IMR-90 (cell line): ENCODE data around the gene DEGS2. TPM values are rescaled to one million over a fixed set of nuclear protein-coding genes. Genes with fewer than 3 reads are reported as not detected.

Source experiments
- ATAC-seq: fragments of 200-7000 bp; cut with Tn5 transposase; 2 replicates; pipeline ENCODE4 v1.9.1; 2020; ENCODE audit warnings: low read depth, mild to moderate bottlenecking, moderate library complexity
- BruUV-seq: library from RNA; stranded (reverse); fragments of 400-500 nt; replicated peaks from 2 replicates; lab custom pipeline; 2021; lab: Mats Ljungman, UMichigan
- CTCF ChIA-PET: fragments of 300-600 bp; formaldehyde crosslinking; extraction: SDS; loops from one replicate; lab custom pipeline; 2021; ENCODE audit warnings: antibody characterized with exemption; lab: Yijun Ruan, JAX
- POLR2A ChIA-PET: fragments of 300-600 bp; sonication (Branson Sonifier 250); formaldehyde crosslinking; loops from one replicate; lab custom pipeline; 2022; ENCODE audit warnings: antibody characterized with exemption; ENCODE audit not compliant: unreplicated experiment; lab: Charles Lee
- DNase-seq: peaks from one replicate; pipeline ENCODE4 v3.0.0; 2013
- H2AFZ ChIP-seq: replicated peaks from 2 replicates; pipeline ENCODE3; 2013; ENCODE audit warnings: low read length, mild to moderate bottlenecking; ENCODE audit not compliant: poor library complexity
- H2AK5ac ChIP-seq: 2 replicates; pipeline ENCODE4 v1.6.1; 2013; ENCODE audit warnings: low read depth, low read length, inconsistent platforms
- H2AK9ac ChIP-seq: replicated peaks from 2 replicates; pipeline ENCODE3; 2013; ENCODE audit warnings: mild to moderate bottlenecking, low read depth, low read length, moderate library complexity; ENCODE audit not compliant: poor library complexity
- H2BK120ac ChIP-seq: 2 replicates; pipeline ENCODE4 v1.6.1; 2013; ENCODE audit warnings: low read depth, low read length, inconsistent platforms
- H2BK15ac ChIP-seq: 3 replicates; pipeline ENCODE4 v1.6.1; 2013; ENCODE audit warnings: low read depth, low read length, inconsistent platforms
- H2BK20ac ChIP-seq: 2 replicates; pipeline ENCODE4 v1.6.1; 2013; ENCODE audit warnings: low read depth, mild to moderate bottlenecking, inconsistent platforms, low read length, moderate library complexity
- H2BK5ac ChIP-seq: 2 replicates; pipeline ENCODE4 v1.6.1; 2013; ENCODE audit warnings: mild to moderate bottlenecking, low read depth, low read length, inconsistent platforms; ENCODE audit not compliant: poor library complexity, severe bottlenecking
- H3K14ac ChIP-seq: replicated peaks from 2 replicates; pipeline ENCODE4 v1.6.1; 2013; ENCODE audit warnings: low read depth, low read length, inconsistent platforms
- H3K18ac ChIP-seq: 2 replicates; pipeline ENCODE4 v1.6.1; 2013; ENCODE audit warnings: low read depth, low read length, control low read depth
- H3K23ac ChIP-seq: 2 replicates; pipeline ENCODE4 v1.6.1; 2013; ENCODE audit warnings: low read depth, low read length, inconsistent platforms
- H3K27ac ChIP-seq: 2 replicates; pipeline ENCODE4 v1.5.1; 2013; ENCODE audit warnings: mild to moderate bottlenecking, control low read depth, low read length; ENCODE audit not compliant: insufficient read depth
- H3K27me3 ChIP-seq: 2 replicates; pipeline ENCODE4 v1.6.1; 2013; ENCODE audit warnings: low read length; ENCODE audit not compliant: control insufficient read depth, insufficient read depth
- H3K36me3 ChIP-seq: 2 replicates; pipeline ENCODE4 v1.6.1; 2013; ENCODE audit warnings: low read length, mixed read lengths; ENCODE audit not compliant: control insufficient read depth, insufficient read depth
- H3K4ac ChIP-seq: 2 replicates; pipeline ENCODE4 v1.6.1; 2013; ENCODE audit warnings: low read depth, low read length, inconsistent platforms
- H3K4me1 ChIP-seq: 2 replicates; pipeline ENCODE4 v1.6.1; 2013; ENCODE audit warnings: low read length, mixed read lengths; ENCODE audit not compliant: control insufficient read depth, insufficient read depth
- H3K4me2 ChIP-seq: 2 replicates; pipeline ENCODE4 v1.6.1; 2013; ENCODE audit warnings: low read depth, mild to moderate bottlenecking, control low read depth, low read length, moderate library complexity
- H3K4me3 ChIP-seq: 2 replicates; pipeline ENCODE4 v1.5.1; 2013; ENCODE audit warnings: low read depth, mild to moderate bottlenecking, control low read depth, low read length, moderate library complexity; ENCODE audit not compliant: insufficient read depth
- H3K56ac ChIP-seq: 2 replicates; pipeline ENCODE4 v1.6.1; 2013; ENCODE audit warnings: low read length, inconsistent platforms; ENCODE audit not compliant: insufficient read depth; ENCODE audit errors: extremely low read depth
- H3K79me1 ChIP-seq, 2 experiments: 2 replicates each; pipeline ENCODE4 v1.6.1; 2013; ENCODE audit warnings: low read length in 2 of 2, inconsistent platforms in 1 of 2, low read depth in 1 of 2
- H3K9ac ChIP-seq: 2 replicates; pipeline ENCODE4 v1.6.1; 2013; ENCODE audit warnings: low read depth, low read length, control low read depth
- H3K9me1 ChIP-seq: 2 replicates; pipeline ENCODE4 v1.6.1; 2013; ENCODE audit warnings: low read length, inconsistent platforms; ENCODE audit not compliant: insufficient read depth
- H3K9me3 ChIP-seq: 2 replicates; pipeline ENCODE4 v1.6.1; 2013; ENCODE audit warnings: low read length; ENCODE audit not compliant: control insufficient read depth, insufficient read depth
- H4K20me1 ChIP-seq: 2 replicates; pipeline ENCODE4 v1.6.1; 2013; ENCODE audit warnings: low read length, inconsistent platforms; ENCODE audit not compliant: insufficient read depth
- H4K5ac ChIP-seq: 2 replicates; pipeline ENCODE4 v1.6.1; 2013; ENCODE audit warnings: mild to moderate bottlenecking, low read depth, low read length, control low read depth
- H4K8ac ChIP-seq, 2 experiments: 2 replicates each; pipeline ENCODE4 v1.6.1; 2013; ENCODE audit warnings: low read depth in 2 of 2, low read length in 2 of 2, control low read depth in 1 of 2, inconsistent platforms in 1 of 2
- H4K91ac ChIP-seq: 2 replicates; pipeline ENCODE4 v1.6.1; 2013; ENCODE audit warnings: low read depth, low read length, inconsistent platforms; ENCODE audit not compliant: insufficient read depth
- BHLHE40 ChIP-seq: fragments of 150-350 bp; IDR thresholded peaks from 2 replicates; pipeline ENCODE4 v1.6.1; 2016; ENCODE audit warnings: mild to moderate bottlenecking, low read depth, low read length
- ELK1 ChIP-seq: fragments of 150-350 bp; IDR thresholded peaks from 2 replicates; pipeline ENCODE4 v1.6.1; 2016; ENCODE audit warnings: low read depth, mild to moderate bottlenecking, low read length, moderate library complexity, borderline replicate concordance
- FOS ChIP-seq: fragments of 150-350 bp; IDR thresholded peaks from 2 replicates; pipeline ENCODE4 v1.6.1; 2016; ENCODE audit warnings: low read depth, low read length
- MAZ ChIP-seq: IDR thresholded peaks from 2 replicates; pipeline ENCODE4 v1.6.1; 2012; ENCODE audit warnings: low read depth, mild to moderate bottlenecking, low read length, improper control_type of control experiment, moderate library complexity, borderline replicate concordance
- MXI1 ChIP-seq: IDR thresholded peaks from 2 replicates; pipeline ENCODE4 v1.6.1; 2012; ENCODE audit warnings: low read depth, mild to moderate bottlenecking, low read length, moderate library complexity, borderline replicate concordance
- NFE2L2 ChIP-seq: fragments of 150-350 bp; IDR thresholded peaks from 2 replicates; pipeline ENCODE4 v1.6.1; 2016; ENCODE audit warnings: low read depth, mild to moderate bottlenecking, low read length
- POLR2A ChIP-seq: IDR thresholded peaks from 2 replicates; pipeline ENCODE4 v1.6.1; 2012; ENCODE audit warnings: mild to moderate bottlenecking, low read depth, low read length
- RCOR1 ChIP-seq: IDR thresholded peaks from 2 replicates; pipeline ENCODE4 v1.6.1; 2012; ENCODE audit warnings: mild to moderate bottlenecking, low read length, improper control_type of control experiment; ENCODE audit not compliant: insufficient replicate concordance
- RFX5 ChIP-seq: IDR thresholded peaks from 2 replicates; pipeline ENCODE4 v1.8.0; 2012; ENCODE audit warnings: low read depth, mild to moderate bottlenecking, low read length, moderate library complexity
- SMC3 ChIP-seq: fragments of 150-350 bp; IDR thresholded peaks from 2 replicates; pipeline ENCODE4 v1.6.1; 2016; ENCODE audit warnings: low read depth, mild to moderate bottlenecking, antibody characterized with exemption, low read length, moderate library complexity
- WGBS, 2 experiments: methylation state at CpG; one replicate each; pipeline versions ENCODE4 v1.1.5 to v1.1.7; 2013; ENCODE audit warnings: missing lambda C conversion rate in 2 of 2; ENCODE audit not compliant: insufficient read length in 1 of 2; ENCODE audit errors: extremely low coverage in 2 of 2; 5-methylcytosine and 5-hydroxymethylcytosine counted together
- dilution Hi-C: fragments of 300-500 bp; cut with HindIII; formaldehyde crosslinking; loops from one replicate; pipeline ENCODE4 v1.14.3; 2018; ENCODE audit warnings: low sequenced_read_pairs; ENCODE audit not compliant: unreplicated experiment
- in situ Hi-C: fragments of 300-500 bp; cut with MboI; formaldehyde crosslinking; loops from 3 replicates; pipeline ENCODE4 v1.14.3; 2019; ENCODE audit warnings: low sequenced_read_pairs, inconsistent platforms, mixed read lengths
- intact Hi-C: fragments of 100-400 bp; cut with micrococcal nuclease; formaldehyde crosslinking; loops from 2 replicates; pipeline ENCODE4 v1.10.0; 2022
- polyA plus RNA-seq, 3 experiments: library from polyadenylated mRNA; depleted of rRNA; stranded (reverse); fragments of >200 nt; gene quantifications; 2 replicates each; pipeline ENCODE4 v1.2.3, GENCODE V29; 2012; ENCODE audit warnings: low replicate concordance in 1 of 3
- total RNA-seq: library from RNA; depleted of rRNA; stranded (reverse); fragments of >200 nt; gene quantifications from 2 replicates; pipeline ENCODE4 v1.2.3, GENCODE V29; 2012

DEGS2 gene
- total and polyA plus RNA-seq, 2 of the 4 experiments (the other 2 are of a cell fraction) = not detected

- no peak overlapping the region for H4K5ac ChIP-seq
- in situ Hi-C loops (loop anchor here (10.0 kb wide), 1 partner anchor 205 kb away; no protein-coding TSS in a partner anchor), intact Hi-C loops (no loop called here), dilution Hi-C loops (no loop called here)
- no peak overlapping the region for H2AFZ ChIP-seq
- H2BK20ac ChIP-seq = no peak overlapping the region
- H3K9me1 ChIP-seq = peaks cover 11% of the 10 kb centered on the region
- CTCF ChIA-PET = interaction anchor here (0.6 kb wide), 1 partner anchor 32 kb away, joined by 5 read pairs; no protein-coding TSS in a partner anchor
- TF ChIP-seq RCOR1 (no peak), BHLHE40 (no peak), MXI1 (no peak), RFX5 (no peak), FOS (no peak), POLR2A (no peak), MAZ (no peak), ELK1 (no peak), NFE2L2 (no peak), SMC3 (no peak)
- H2BK5ac ChIP-seq = no peak overlapping the region
- no peak overlapping the region for H2BK15ac ChIP-seq
- H3K4me2 ChIP-seq = no peak overlapping the region
- POLR2A ChIA-PET = no interaction called here
- H3K56ac ChIP-seq = no peak overlapping the region
- H3K23ac ChIP-seq = no peak overlapping the region
- no peak overlapping the region for H2BK120ac ChIP-seq
- H3K14ac ChIP-seq = no peak overlapping the region
- no peak overlapping the region for H4K91ac ChIP-seq
- H3K27me3 ChIP-seq = no peaks in the 10 kb centered on the region
- DNase-seq (no peak), ATAC-seq (no peak)
- no CpG with 5 or more reads among the region's 1 CpG for WGBS, 2 experiments
- no peak overlapping the region for H3K4ac ChIP-seq
- no peak overlapping the region for H2AK9ac ChIP-seq
- BruUV-seq = no TSS peak
- H3K9me3 ChIP-seq = no peaks in the 10 kb centered on the region
- H3K9ac ChIP-seq = no peak overlapping the region
- no peaks in the 10 kb centered on the region for H3K36me3 ChIP-seq
- H4K20me1 ChIP-seq = no peaks in the 10 kb centered on the region
- H3K4me1 ChIP-seq = peaks cover 6% of the 10 kb centered on the region
- no peak overlapping the region for H3K27ac ChIP-seq
- H3K4me3 ChIP-seq = no peak overlapping the region
- H4K8ac ChIP-seq = no peak overlapping the region
- H3K18ac ChIP-seq = no peak overlapping the region
- H3K79me1 ChIP-seq = peaks cover 0 to 4% of the 10 kb centered on the region in 2 experiments; a peak in 1 of 4 replicates
- no peak overlapping the region for H2AK5ac ChIP-seq
These were observed 30.7 kb upstream of the DEGS2 start for GRCh38 chr14:100190126-100190525.
